ENCODE measurements around the gene TAS2R13.
A peak's percentile ranks its signal among the peaks of the same experiment; 100 is the strongest.

TAS2R13 gene

GRCh38 chr12:10909462-10909861, at the start of gene TAS2R13:
TAS2R13 (minus strand) TSS chr12:10909562; CDS start chr12:10909298, 264 bp downstream.
- DNase-seq (no peak), ATAC-seq (no peak)

GRCh38 chr12:10957741-10958140, 48.4 kb upstream of the TAS2R13 start:
- ATAC-seq, result no peak
- no peak for DNase-seq

- no peak for DNase-seq
- ATAC-seq, result no peak
Observed at GRCh38 chr12:10956085-10956484, 46.7 kb upstream of the TAS2R13 start.

GRCh38 chr12:10952645-10953044, 43.3 kb upstream of the TAS2R13 start:
- DNase-seq, result no peak
- ATAC-seq, result no peak

- ATAC-seq (no peak), DNase-seq (no peak)
Observed at GRCh38 chr12:10943167-10943566, 33.8 kb upstream of the TAS2R13 start.

GRCh38 chr12:10941916-10942607, 32.7 kb upstream of the TAS2R13 start:
- DNase-seq (no peak), ATAC-seq (peak; percentile 49)

- ATAC-seq, result no peak
- DNase-seq, result no peak
Observed at GRCh38 chr12:10941369-10941768, 32.0 kb upstream of the TAS2R13 start.

GRCh38 chr12:10940389-10940788, 31.0 kb upstream of the TAS2R13 start:
- DNase-seq (no peak), ATAC-seq (no peak)

- no peak for ATAC-seq
- no peak for DNase-seq
Observed at GRCh38 chr12:10939163-10939562, 29.8 kb upstream of the TAS2R13 start, which contains the start of gene TAS2R14. TAS2R14 (minus strand) TSS chr12:10939263; CDS start chr12:10939207, 56 bp downstream.

- ATAC-seq, result no peak
Observed at GRCh38 chr12:10936506-10936905, 27.1 kb upstream of the TAS2R13 start.

GRCh38 chr12:10928746-10929286, 19.5 kb upstream of the TAS2R13 start, which contains the start of gene PRH2:
PRH2 (plus strand) TSS chr12:10929236; CDS start chr12:10929274, 38 bp downstream.
- ATAC-seq (no peak), DNase-seq (no peak)

More at GRCh38 chr12:10936506-10936905, 27.1 kb upstream of the TAS2R13 start:
- DNase-seq, result no peak

GRCh38 chr12:10926269-10926668, 16.9 kb upstream of the TAS2R13 start:
- DNase-seq, result no peak

GRCh38 chr12:10919809-10920208, 10.4 kb upstream of the TAS2R13 start:
- no peak for DNase-seq
- ATAC-seq, result no peak

More at GRCh38 chr12:10926269-10926668, 16.9 kb upstream of the TAS2R13 start:
- no peak for ATAC-seq

- ATAC-seq, result no peak
- no peak for DNase-seq
Observed at GRCh38 chr12:10910380-10910779, 1.0 kb upstream of the TAS2R13 start.

GRCh38 chr12:10904686-10905085, 4.7 kb downstream of the TAS2R13 start:
- ATAC-seq, result no peak

GRCh38 chr12:10901427-10901826, 7.9 kb downstream of the TAS2R13 start:
- DNase-seq (no peak), ATAC-seq (no peak)

More at GRCh38 chr12:10904686-10905085, 4.7 kb downstream of the TAS2R13 start:
- DNase-seq, result no peak

- ATAC-seq (no peak), DNase-seq (no peak)
Observed at GRCh38 chr12:10900972-10901371, 8.4 kb downstream of the TAS2R13 start.

- ATAC-seq (no peak), DNase-seq (no peak)
Observed at GRCh38 chr12:10900530-10900929, 8.8 kb downstream of the TAS2R13 start.

- ATAC-seq (no peak), DNase-seq (no peak)
Observed at GRCh38 chr12:10896854-10897253, 12.5 kb downstream of the TAS2R13 start.

GRCh38 chr12:10891937-10892336, 17.4 kb downstream of the TAS2R13 start:
- ATAC-seq (no peak), DNase-seq (no peak)

- ATAC-seq, result no peak
- DNase-seq, result no peak
Observed at GRCh38 chr12:10889226-10889625, 20.1 kb downstream of the TAS2R13 start.

GRCh38 chr12:10884086-10884725, 25.2 kb downstream of the TAS2R13 start, which contains the start of gene PRH1:
PRH1 (minus strand) TSS chr12:10884255; CDS start chr12:10884217, 38 bp downstream.
- DNase-seq (no peak), ATAC-seq (no peak)

- DNase-seq (no peak), ATAC-seq (no peak)
Observed at GRCh38 chr12:10873378-10873777, 36.0 kb downstream of the TAS2R13 start.
